Measurements from ENCODE around the gene NCF2. TPM values are rescaled to one million over a fixed set of nuclear protein-coding genes. Genes with fewer than 3 reads are reported as not detected.

The NCF2 gene
- total RNA-seq, 1 experiment from 2014 or later, result not detected

GRCh38 chr1:183517401-183517800, 72.9 kb downstream of the NCF2 start:
- intact Hi-C loops (cut with micrococcal nuclease; ENCODE audit: unreplicated experiment), result no loop called here

GRCh38 chr1:183516725-183517124, 73.5 kb downstream of the NCF2 start:
- Histone ChIP-seq H3K4me1 (ENCODE audit: insufficient read depth, low read length, poor library complexity, severe bottlenecking) (peaks cover 6% of the 10 kb centered on the region), H3K27ac (ENCODE audit: low read depth, low read length, poor library complexity, severe bottlenecking) (no peak overlapping the region), H3K27me3 (replicated peaks; ENCODE audit: insufficient read depth, low read depth, low read length, poor library complexity) (no peaks in the 10 kb centered on the region), H3K9me3 (ENCODE audit: low read depth, low read length, poor library complexity, severe bottlenecking) (no peaks in the 10 kb centered on the region), H3K4me3 (ENCODE audit: low read depth, low read length, poor library complexity, severe bottlenecking) (no peak overlapping the region), H3K36me3 (ENCODE audit: insufficient read depth, low read length, poor library complexity, severe bottlenecking) (peaks cover 15% of the 10 kb centered on the region)
- intact Hi-C loops (cut with micrococcal nuclease; ENCODE audit: unreplicated experiment), result no loop called here
- TF ChIP-seq EZH2 (IDR thresholded peaks at IDR 0.05; ENCODE audit: borderline replicate concordance, low read depth, low read length, poor library complexity, severe bottlenecking) (no peak), CTCF (conservative IDR thresholded peaks at IDR 0.05; ENCODE audit: low read depth, low read length) (no peak)
- ChIA-PET CTCF (no interaction called here), POLR2A (ENCODE audit: low non-redundant PET) (no interaction called here)
- DNase-seq (ENCODE audit: low spot score), result no peak
- BruUV-seq (replicated peaks), result no TSS peak

More at GRCh38 chr1:183517401-183517800, 72.9 kb downstream of the NCF2 start:
- TF ChIP-seq CTCF (conservative IDR thresholded peaks at IDR 0.05; ENCODE audit: low read depth, low read length) (no peak), EZH2 (IDR thresholded peaks at IDR 0.05; ENCODE audit: borderline replicate concordance, low read depth, low read length, poor library complexity, severe bottlenecking) (no peak)
- no peak overlapping the region for H3K4me3 ChIP-seq (ENCODE audit: low read depth, low read length, poor library complexity, severe bottlenecking)
- ChIA-PET POLR2A (ENCODE audit: low non-redundant PET) (no interaction called here), CTCF (no interaction called here)
- H3K27me3 ChIP-seq (replicated peaks; ENCODE audit: insufficient read depth, low read depth, low read length, poor library complexity), result no peaks in the 10 kb centered on the region
- H3K27ac ChIP-seq (ENCODE audit: low read depth, low read length, poor library complexity, severe bottlenecking), result no peak overlapping the region
- BruUV-seq (replicated peaks), result no TSS peak
- peaks cover 15% of the 10 kb centered on the region for H3K36me3 ChIP-seq (ENCODE audit: insufficient read depth, low read length, poor library complexity, severe bottlenecking)
- H3K9me3 ChIP-seq (ENCODE audit: low read depth, low read length, poor library complexity, severe bottlenecking), result no peaks in the 10 kb centered on the region
- H3K4me1 ChIP-seq (ENCODE audit: insufficient read depth, low read length, poor library complexity, severe bottlenecking), result peaks cover 5% of the 10 kb centered on the region
- DNase-seq (ENCODE audit: low spot score), result no peak

GRCh38 chr1:183515002-183515689, 75.1 kb downstream of the NCF2 start:
- DNase-seq (ENCODE audit: low spot score), result no peak
- intact Hi-C loops (cut with micrococcal nuclease; ENCODE audit: unreplicated experiment), result no loop called here

More at GRCh38 chr1:183515002-183515689, 75.1 kb downstream of the NCF2 start:
- Histone ChIP-seq H3K4me1 (ENCODE audit: insufficient read depth, low read length, poor library complexity, severe bottlenecking) (peaks cover 17% of the 10 kb centered on the region), H3K4me3 (ENCODE audit: low read depth, low read length, poor library complexity, severe bottlenecking) (no peak overlapping the region), H3K9me3 (ENCODE audit: low read depth, low read length, poor library complexity, severe bottlenecking) (no peaks in the 10 kb centered on the region), H3K36me3 (ENCODE audit: insufficient read depth, low read length, poor library complexity, severe bottlenecking) (peaks cover 12% of the 10 kb centered on the region), H3K27me3 (replicated peaks; ENCODE audit: insufficient read depth, low read depth, low read length, poor library complexity) (no peaks in the 10 kb centered on the region), H3K27ac (ENCODE audit: low read depth, low read length, poor library complexity, severe bottlenecking) (no peak overlapping the region)
- no TSS peak for BruUV-seq (replicated peaks)
- ChIA-PET CTCF (no interaction called here), POLR2A (ENCODE audit: low non-redundant PET) (no interaction called here)
- no peak for TF ChIP-seq EZH2 (IDR thresholded peaks at IDR 0.05; ENCODE audit: borderline replicate concordance, low read depth, low read length, poor library complexity, severe bottlenecking)
- TF ChIP-seq CTCF (conservative IDR thresholded peaks at IDR 0.05; ENCODE audit: low read depth, low read length), result no peak

Measured in A673 (cell line).